ENCODE data around the gene ITGB3BP.
"Not testable (repeated sequence)": the region's sequence is repeated elsewhere in the genome, so short reads cannot be mapped to it uniquely, and the experiment has no call there.

Gene ITGB3BP

GRCh38 chr1:63501256-63501655 is 21.8 kb downstream of the ITGB3BP start:
- DNase-seq = no peak

GRCh38 chr1:63498106-63498505 is 24.9 kb downstream of the ITGB3BP start:
- no peak for DNase-seq

DNA sequence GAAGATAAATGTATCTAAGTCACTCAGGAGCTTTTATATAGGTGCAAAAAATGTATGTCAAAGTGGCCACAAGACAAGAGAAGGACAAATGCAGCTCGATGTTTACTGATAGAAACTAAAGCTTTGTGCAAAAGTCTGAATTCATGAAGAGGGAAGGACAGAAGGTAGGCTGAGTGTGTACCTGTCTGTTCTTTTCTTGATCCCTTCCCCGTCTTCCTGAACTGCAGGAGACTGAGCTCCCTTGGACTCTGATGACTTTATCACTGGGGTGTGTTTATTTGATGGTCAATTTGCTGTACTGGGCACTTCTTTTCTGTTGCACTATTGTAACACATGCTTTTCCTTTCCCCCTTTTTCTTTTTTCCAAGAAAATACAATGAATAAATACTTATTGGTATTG is 25.4 kb downstream of the ITGB3BP start:
- no peak for DNase-seq

GRCh38 chr1:63487336-63488065 is 35.5 kb downstream of the ITGB3BP start:
- DNase-seq = no peak

GRCh38 chr1:63486629-63487028 is 36.4 kb downstream of the ITGB3BP start:
- no peak for DNase-seq

DNA sequence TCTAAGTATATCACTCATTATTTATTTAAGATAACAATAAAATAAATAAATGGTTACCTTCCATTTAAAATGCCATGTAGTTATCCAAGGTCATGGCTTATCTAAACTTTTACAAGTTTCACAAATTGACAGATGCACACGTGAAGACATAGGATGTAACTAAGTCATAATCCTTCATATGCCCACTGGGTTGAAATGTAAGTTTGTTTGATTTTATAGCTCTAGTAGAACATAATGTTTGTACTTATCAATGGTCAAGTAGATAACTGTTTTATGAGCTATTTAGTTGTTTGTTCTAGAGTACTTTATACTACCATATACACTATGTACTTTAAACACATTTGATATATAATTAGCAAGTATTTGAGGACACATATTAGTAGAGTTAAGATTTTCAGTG is 43.0 kb downstream of the ITGB3BP start:
- no peak for DNase-seq

GRCh38 chr1:63475761-63476160 is 47.3 kb downstream of the ITGB3BP start:
- DNase-seq = no peak

DNA sequence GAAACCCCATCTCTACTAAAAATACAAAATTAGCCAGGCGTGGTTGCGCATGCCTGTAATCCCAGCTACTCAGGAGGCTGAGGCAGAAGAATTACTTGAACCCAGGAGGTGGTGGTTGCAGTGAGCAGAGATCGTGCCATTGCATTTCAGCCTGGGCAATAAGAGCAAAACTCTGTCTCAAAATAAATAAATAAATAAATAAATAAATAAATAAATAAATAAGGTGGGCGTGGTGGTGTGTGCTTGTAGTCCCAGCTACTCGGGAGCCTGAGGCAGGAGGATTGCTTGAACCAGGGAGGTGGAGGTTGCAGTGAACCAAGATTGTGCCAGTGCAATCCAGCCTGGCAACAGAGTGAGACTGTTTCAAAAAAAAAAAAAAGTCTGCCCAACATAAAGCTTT is 54.3 kb downstream of the ITGB3BP start:
- DNase-seq = not testable (repeated sequence)

DNA sequence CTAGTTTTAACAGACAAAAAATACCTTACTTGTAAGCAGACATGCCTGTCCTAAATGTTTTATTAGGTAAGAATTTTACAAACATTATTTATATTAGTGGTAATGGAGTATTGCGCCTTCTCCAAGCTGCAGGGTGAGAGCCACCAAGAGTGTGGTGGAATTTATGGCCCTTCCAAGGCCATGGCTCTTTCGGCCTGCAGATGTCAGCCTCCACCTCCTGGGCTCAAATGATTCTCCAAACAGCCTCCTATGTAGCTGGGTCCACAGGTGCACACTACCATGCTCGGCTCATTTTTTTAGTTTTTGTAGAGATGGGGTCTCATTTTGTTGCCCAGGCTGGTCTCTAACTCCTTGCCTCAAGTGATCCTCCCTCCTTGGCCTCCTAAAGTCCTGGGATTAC is 56.3 kb downstream of the ITGB3BP start:
- DNase-seq = no peak

- DNase-seq = no peak
Measured at GRCh38 chr1:63466181-63466580, 56.8 kb downstream of the ITGB3BP start.

DNA sequence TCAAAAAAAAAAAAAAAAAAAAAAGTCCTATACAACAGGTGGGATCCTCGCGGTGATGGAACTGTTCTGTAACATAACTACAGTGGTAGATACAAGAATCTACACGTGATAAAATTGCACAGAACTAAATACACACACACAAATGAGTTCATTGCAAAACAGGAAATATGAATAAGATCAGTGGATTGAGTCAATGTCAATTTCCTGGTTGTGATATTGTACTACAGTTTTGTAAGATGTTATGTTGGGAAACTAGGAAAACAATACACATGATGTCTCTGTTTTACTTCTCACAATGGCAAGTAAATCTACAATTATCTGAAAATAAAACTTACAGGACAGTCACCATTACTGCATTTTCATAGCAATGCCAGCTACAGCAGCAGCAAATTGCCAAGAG is 59.8 kb downstream of the ITGB3BP start:
- DNase-seq = no peak

DNA sequence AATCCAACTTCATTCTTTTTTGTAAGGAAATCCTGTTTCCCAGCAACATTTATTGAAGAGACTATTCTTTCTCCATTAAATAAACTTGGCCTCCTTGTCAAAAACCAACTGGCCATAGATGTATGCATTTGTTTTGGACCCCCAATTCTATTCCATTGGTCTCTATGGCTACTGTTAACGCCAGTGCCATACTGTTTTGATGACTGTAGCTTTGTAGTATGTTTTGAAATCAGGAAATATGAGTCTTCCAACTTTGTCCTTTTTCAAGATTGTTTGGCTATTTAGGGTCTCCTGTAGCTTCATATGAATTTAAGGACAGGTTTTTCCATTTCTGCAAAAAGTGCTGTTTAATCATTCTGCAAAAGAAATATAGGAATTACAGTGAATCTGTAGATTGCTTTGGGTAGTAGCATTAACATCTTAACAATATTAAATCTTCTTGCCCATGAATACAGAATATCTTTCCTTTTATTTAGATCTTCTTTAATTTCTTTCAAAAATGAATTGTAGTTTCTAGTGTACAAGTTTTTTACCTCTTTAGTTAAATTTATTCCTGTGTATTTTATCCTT is 61.3 kb downstream of the ITGB3BP start:
- DNase-seq = no peak

DNA sequence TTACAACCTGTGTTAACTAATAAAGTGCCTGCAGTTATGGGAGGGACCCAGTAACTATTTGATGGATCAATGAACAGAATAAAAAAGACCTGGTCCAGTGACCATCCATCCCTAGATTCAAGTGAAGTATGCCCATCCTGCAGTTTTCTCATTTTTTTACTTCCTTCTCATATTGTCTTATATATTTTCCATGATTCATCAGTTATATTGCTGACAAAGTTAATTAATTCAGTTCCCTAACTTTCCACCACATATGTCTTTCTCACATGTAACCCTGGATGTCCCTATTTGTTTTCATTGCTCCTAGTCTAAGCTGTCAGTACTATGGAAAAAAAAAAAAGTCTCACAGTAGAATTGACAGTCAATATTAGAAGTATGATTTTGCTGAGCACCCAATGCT is 64.3 kb downstream of the ITGB3BP start:
- DNase-seq = no peak

DNA sequence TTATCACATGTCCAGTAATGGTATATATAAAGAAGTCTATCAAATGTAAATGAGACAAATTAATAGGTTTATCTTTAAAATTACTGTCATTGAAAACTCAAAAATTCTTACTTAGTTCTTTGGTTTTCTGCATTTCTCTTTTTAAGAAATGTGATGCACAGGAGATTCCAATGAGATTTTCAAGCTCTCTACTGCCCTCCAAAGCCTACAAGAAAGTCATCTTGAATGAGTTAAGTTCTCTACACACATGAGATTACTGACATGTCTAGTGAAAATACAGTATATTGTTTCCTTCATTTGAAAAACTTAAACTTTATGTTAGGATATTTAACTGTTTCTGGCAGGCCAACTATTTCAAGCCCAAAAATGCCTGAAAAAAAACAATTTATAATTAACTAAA is 68.8 kb downstream of the ITGB3BP start:
- DNase-seq = no peak

DNA sequence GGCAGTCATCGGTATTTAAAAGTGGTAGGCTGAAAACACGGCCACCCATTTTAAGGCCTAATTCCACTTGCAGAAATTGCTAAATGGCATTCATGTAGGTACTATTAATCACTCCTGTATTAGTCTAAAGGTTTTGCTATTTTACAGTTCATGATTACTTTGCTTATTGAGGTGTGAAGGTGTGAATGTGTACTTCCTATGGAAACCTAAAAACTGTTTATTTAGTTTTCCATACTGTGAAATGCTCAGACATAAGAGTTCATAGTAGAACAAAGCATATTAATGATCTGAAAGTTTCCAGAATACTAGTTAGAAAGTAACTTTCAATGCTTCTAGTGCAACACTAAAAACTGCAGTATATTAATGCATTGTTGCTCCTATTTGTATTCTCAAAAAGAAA is 69.8 kb downstream of the ITGB3BP start:
- no peak for DNase-seq

DNA sequence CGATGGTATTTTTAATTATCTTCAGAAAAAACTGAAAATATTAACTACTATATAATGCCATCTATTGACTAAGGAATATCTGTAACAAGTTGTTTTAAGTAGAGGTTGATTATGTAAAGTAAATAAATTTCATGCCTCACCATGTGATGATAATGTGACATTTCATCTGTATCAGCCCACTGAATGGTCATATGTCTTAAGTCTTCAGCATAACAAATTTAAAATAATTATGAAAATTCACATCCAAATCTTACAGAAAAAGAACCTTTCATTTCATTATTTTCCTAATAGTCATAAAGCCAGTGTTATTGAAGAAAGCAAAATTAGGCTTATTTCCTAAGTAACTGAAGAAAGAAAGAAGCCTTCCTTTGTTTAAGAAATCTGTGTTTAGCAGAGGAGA is 72.6 kb downstream of the ITGB3BP start:
- DNase-seq = no peak

DNA sequence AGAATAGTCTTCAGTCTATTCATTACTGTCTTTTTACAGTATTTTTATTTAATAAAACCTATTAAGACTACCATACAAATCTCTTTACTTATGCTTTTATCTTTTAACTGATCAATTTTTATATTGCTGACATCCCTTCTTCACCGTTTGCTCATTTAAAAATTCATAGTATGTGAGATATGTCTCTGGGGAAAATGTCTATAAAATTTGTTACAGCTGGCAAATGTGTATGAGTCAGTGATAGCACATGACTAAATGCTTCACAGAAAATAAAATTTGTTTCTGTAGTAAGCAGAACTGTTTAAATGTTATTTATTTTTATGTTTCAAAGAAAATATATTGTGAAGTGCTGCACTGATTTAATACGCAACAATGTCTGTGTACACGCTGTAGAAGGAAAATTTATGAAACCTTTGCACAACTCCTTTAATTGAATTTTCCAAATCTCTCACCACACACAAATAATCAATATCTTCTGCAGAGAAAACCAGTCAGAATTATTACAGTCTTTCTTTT is 74.2 kb downstream of the ITGB3BP start:
- no peak for DNase-seq

DNA sequence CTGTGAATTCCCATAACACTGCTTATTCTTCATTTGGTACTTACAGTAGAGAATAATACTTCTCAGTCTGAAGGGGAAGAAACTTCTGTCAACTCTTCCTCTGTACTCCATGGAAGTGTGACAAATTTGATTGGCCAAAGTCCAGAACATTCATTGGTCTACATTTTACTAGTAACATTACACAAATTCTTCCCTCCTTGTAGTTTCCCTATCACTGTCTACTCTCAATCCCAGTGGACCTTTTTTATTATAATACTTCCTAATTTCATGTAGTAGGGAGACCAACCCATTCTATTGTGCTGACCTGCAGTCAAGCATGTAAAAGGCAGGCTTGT is 80.9 kb downstream of the ITGB3BP start:
- no peak for DNase-seq

DNA sequence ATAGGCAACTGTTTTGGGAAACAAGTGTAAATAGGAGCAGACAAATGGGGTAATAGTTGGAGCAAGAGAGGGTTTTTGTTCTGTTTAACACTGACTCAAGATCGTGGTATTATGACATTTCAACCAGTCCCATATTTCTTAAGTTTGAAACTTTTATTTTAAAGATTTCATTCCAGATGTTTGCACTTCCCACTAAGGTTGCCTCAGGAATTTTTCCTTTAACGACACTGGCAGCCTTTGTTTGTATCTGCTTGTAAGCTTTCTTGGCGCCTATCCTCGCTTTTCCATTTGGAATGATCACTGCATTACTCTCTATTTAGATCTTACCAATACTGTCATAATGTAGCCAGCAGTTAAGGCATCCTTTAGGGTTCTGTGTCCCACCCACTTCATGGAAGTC is 87.9 kb downstream of the ITGB3BP start:
- no peak for DNase-seq

- no peak for DNase-seq
Measured at GRCh38 chr1:63429281-63429680, 93.7 kb downstream of the ITGB3BP start.

- no peak for DNase-seq
Measured at GRCh38 chr1:63428815-63429214, 94.2 kb downstream of the ITGB3BP start.

- no peak for DNase-seq
Measured at GRCh38 chr1:63423649-63424048, 99.4 kb downstream of the ITGB3BP start.

GRCh38 chr1:63420746-63421145 is 102.3 kb downstream of the ITGB3BP start:
- not testable (repeated sequence) for DNase-seq

DNA sequence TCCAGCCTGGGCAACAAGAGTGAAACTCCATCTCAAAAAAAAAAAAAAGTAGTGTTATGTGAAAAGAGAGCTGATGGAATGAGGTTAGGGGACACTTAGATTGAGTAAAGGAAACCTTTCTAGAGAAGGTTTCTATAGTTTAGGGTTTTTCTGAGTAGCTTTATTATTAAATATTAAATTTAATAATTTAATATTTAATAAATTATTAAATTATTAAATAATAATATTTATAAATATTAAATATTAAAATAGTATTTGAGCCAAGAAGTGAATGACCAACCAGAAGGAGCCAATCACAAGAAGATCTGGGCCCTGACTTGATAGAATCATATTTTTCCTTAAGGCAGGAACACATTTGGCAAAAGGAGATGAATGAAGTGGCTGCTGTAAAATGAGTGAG is 104.9 kb downstream of the ITGB3BP start:
- no peak for DNase-seq

Measured in activated CD8-positive, alpha-beta memory T cell treated with anti-CD3 and anti-CD28 coated beads, Interleukin-2, amount 50 U/mL, for 4 hours (primary cell).